Prostate gland (tissue), 2 donors: ENCODE results near the gene FGF8. TPM values are rescaled to one million over a fixed set of nuclear protein-coding genes. Genes with fewer than 3 reads are reported as not detected.

Experiments used
- DNase-seq: peaks from one replicate; pipeline ENCODE4 v3.0.0-alpha.2; 2019; ENCODE audit warnings: low spot score
- H3K27ac ChIP-seq, 2 donors: fragments of 200-600 bp; sonication (generic); 2 replicates each; pipeline ENCODE4 v1.5.1; 2017 to 2019
- H3K27me3 ChIP-seq: fragments of 200-600 bp; sonication (generic); replicated peaks from 2 replicates; pipeline ENCODE4 v1.5.1; 2019; ENCODE audit not compliant: insufficient read depth
- H3K36me3 ChIP-seq, 2 donors: fragments of 200-600 bp; sonication (generic); 1 replicate in 1 of 2; 2 replicates in 1 of 2; pipeline versions ENCODE4 v1.5.1 to v1.8.1; 2017 to 2019
- H3K4me1 ChIP-seq: fragments of 200-600 bp; sonication (generic); replicated peaks from 2 replicates; pipeline ENCODE4 v1.5.1; 2019
- H3K4me3 ChIP-seq, 2 donors: fragments of 200-600 bp; sonication (generic); 2 replicates each; pipeline ENCODE4 v1.5.1; 2017 to 2019
- H3K9me3 ChIP-seq: fragments of 200-600 bp; sonication (generic); 2 replicates; pipeline ENCODE4 v1.5.1; 2017
- CTCF ChIP-seq, 4 experiments: fragments of 200-600 bp in 2 of 4; fragments of 450-650 bp in 2 of 4; sonication (generic) in 2 of 4; IDR thresholded peaks; 1 replicate in 3 of 4; 2 replicates in 1 of 4; pipeline ENCODE4 v1.5.1; 2016 to 2019; ENCODE audit warnings: antibody characterized with exemption in 4 of 4, mild to moderate bottlenecking in 2 of 4, moderate library complexity in 2 of 4
- POLR2A ChIP-seq: fragments of 450-650 bp; IDR thresholded peaks from one replicate; pipeline ENCODE4 v1.6.1; 2016; ENCODE audit warnings: antibody characterized with exemption, mild to moderate bottlenecking
- POLR2AphosphoS5 ChIP-seq: sonication (generic); formaldehyde crosslinking; IDR thresholded peaks from one replicate; pipeline ENCODE4 v1.6.1; 2017; ENCODE audit warnings: antibody characterized with exemption
- WGBS: methylation state at CpG from one replicate; pipeline ENCODE4 v1.1.5; 2018; 5-methylcytosine and 5-hydroxymethylcytosine counted together
- intact Hi-C: fragments of 100-400 bp; cut with DNase I; formaldehyde crosslinking; loops from one replicate; pipeline ENCODE4 v1.14.2; 2022
- total RNA-seq, 2 donors: library from RNA; depleted of rRNA; stranded (reverse); fragments of >200 nt; gene quantifications; one replicate each; pipeline ENCODE4 v1.1.0, GENCODE V29; 2016

FGF8 gene
- total RNA-seq, 2 donors from 2014 or later, result 1.2 TPM; not detected in 1

GRCh38 chr10:101812606-101813005 lies 36.7 kb upstream of the FGF8 start:
- Histone ChIP-seq H3K9me3 (no peaks in the 10 kb centered on the region), H3K36me3 (peaks cover 0 to 4% of the 10 kb centered on the region in 2 donors), H3K4me3 (no peak overlapping the region), H3K4me1 (no peaks in the 10 kb centered on the region), H3K27me3 (no peaks in the 10 kb centered on the region), H3K27ac (no peak overlapping the region)
- DNase-seq, result no peak
- intact Hi-C loops, result no loop called here
- no peak for TF ChIP-seq POLR2AphosphoS5
- no peak for TF ChIP-seq POLR2A
- no peak for TF ChIP-seq CTCF (IDR thresholded peaks at IDR 0.05)
- WGBS, result 89% methylated on average over 4 of the region's 4 CpGs

GRCh38 chr10:101807158-101807557 lies 31.2 kb upstream of the FGF8 start:
- TF ChIP-seq POLR2A (no peak), POLR2AphosphoS5 (no peak), CTCF (IDR thresholded peaks at IDR 0.05) (no peak)
- Histone ChIP-seq H3K27ac (no peak overlapping the region), H3K27me3 (no peaks in the 10 kb centered on the region), H3K36me3 (peaks cover 0 to 7% of the 10 kb centered on the region in 2 donors), H3K4me1 (no peaks in the 10 kb centered on the region), H3K9me3 (no peaks in the 10 kb centered on the region), H3K4me3 (no peak overlapping the region)
- intact Hi-C loops, result no loop called here
- 82% methylated on average over 1 of the region's 1 CpG for WGBS
- no peak for DNase-seq

GRCh38 chr10:101803511-101803910 lies 27.6 kb upstream of the FGF8 start:
- TF ChIP-seq POLR2AphosphoS5 (no peak), CTCF (IDR thresholded peaks at IDR 0.05) (no peak), POLR2A (no peak)
- WGBS, result 63% methylated on average over 4 of the region's 4 CpGs
- Histone ChIP-seq H3K4me1 (no peaks in the 10 kb centered on the region), H3K36me3 (peaks cover 6 to 15% of the 10 kb centered on the region in 2 donors), H3K27me3 (no peaks in the 10 kb centered on the region), H3K9me3 (no peaks in the 10 kb centered on the region), H3K4me3 (no peak overlapping the region), H3K27ac (no peak overlapping the region)
- intact Hi-C loops, result no loop called here
- DNase-seq, result no peak

GRCh38 chr10:101797403-101798059 lies 21.6 kb upstream of the FGF8 start:
- no peak overlapping the region for H3K4me3 ChIP-seq
- 28% methylated on average over 4 of the region's 4 CpGs for WGBS
- H3K27ac ChIP-seq, result no peak overlapping the region
- TF ChIP-seq POLR2AphosphoS5 (no peak), CTCF (IDR thresholded peaks at IDR 0.05) (no peak), POLR2A (no peak)
- DNase-seq, result no peak
- no peaks in the 10 kb centered on the region for H3K27me3 ChIP-seq
- intact Hi-C loops, result no loop called here
- H3K4me1 ChIP-seq, result no peaks in the 10 kb centered on the region
- no peaks in the 10 kb centered on the region for H3K9me3 ChIP-seq
- peaks cover 5 to 20% of the 10 kb centered on the region in 2 donors for H3K36me3 ChIP-seq

DNA sequence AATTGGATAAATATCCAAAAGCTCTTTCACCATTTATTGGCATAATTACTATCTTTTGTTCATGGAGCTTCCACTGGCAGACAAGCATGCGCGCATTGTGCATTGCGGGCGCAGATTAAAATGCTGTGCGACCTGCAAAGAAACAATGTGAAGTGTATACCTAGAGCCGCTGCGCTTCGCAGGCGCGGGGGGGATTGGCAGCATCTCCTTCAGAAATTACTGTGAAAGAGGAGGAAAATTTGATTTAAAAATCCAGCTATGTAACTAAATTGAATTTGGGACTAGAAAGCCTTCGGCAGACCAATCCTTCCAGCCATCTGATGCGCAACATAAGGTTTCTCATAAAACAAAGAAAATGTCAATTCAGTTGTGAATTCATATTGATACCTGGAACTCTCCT lies 17.6 kb upstream of the FGF8 start:
- Histone ChIP-seq H3K36me3 (peaks cover 5 to 11% of the 10 kb centered on the region in 2 donors), H3K4me3 (no peak overlapping the region), H3K27ac (no peak overlapping the region), H3K4me1 (no peaks in the 10 kb centered on the region), H3K27me3 (no peaks in the 10 kb centered on the region), H3K9me3 (no peaks in the 10 kb centered on the region)
- no peak for DNase-seq
- TF ChIP-seq CTCF (IDR thresholded peaks at IDR 0.05), result no peak
- no peak for TF ChIP-seq POLR2A
- no peak for TF ChIP-seq POLR2AphosphoS5
- WGBS, result 99% methylated on average over 12 of the region's 12 CpGs
- intact Hi-C loops, result no loop called here
